Fibroblast of lung (primary cell): ENCODE data around the gene KLHL42.

Source experiments
- CTCF ChIP-seq, 2 donors: IDR thresholded peaks in 1 of 2; conservative IDR thresholded peaks in 1 of 2; 1 replicate in 1 of 2; 2 replicates in 1 of 2; pipeline ENCODE4 v1.5.1; 2011 to 2012; ENCODE audit warnings: low read length in 2 of 2, control low read depth in 1 of 2, inconsistent platforms in 1 of 2, low read depth in 1 of 2, mild to moderate bottlenecking in 1 of 2
- EZH2 ChIP-seq: IDR thresholded peaks from 2 replicates; pipeline ENCODE4 v1.5.1; 2012; ENCODE audit warnings: low read length, control low read depth, mild to moderate bottlenecking; ENCODE audit errors: missing control alignments

- TF ChIP-seq CTCF (conservative IDR thresholded peaks at IDR 0.05 in 1 of 2, IDR thresholded peaks at IDR 0.05 in 1 of 2; ENCODE audit: low read depth in 1 of 2, low read length in 2 of 2) (no peak), EZH2 (no peak)
Measured at GRCh38 chr12:27844366-27845090, 64.5 kb downstream of the KLHL42 start.
